Measurements from ENCODE around the gene PTPRK. TPM values are rescaled to one million over a fixed set of nuclear protein-coding genes. Genes with fewer than 3 reads are reported as not detected.

PTPRK gene
- polyA plus RNA-seq, 1 experiment, result 37.8 TPM

- no peak for DNase-seq (ENCODE audit: low read depth, low spot score)
- Histone ChIP-seq H3K27me3 (ENCODE audit: control insufficient read depth, insufficient read depth, low read length) (no peaks in the 10 kb centered on the region), H3K4me3 (ENCODE audit: low read depth, low read length) (no peak overlapping the region), H3K27ac (ENCODE audit: low read depth, low read length) (no peak overlapping the region), H3K9me3 (ENCODE audit: control insufficient read depth, insufficient read depth, low read length) (no peaks in the 10 kb centered on the region)
- CTCF ChIA-PET, result no interaction called here
- TF ChIP-seq, protein P1, sequence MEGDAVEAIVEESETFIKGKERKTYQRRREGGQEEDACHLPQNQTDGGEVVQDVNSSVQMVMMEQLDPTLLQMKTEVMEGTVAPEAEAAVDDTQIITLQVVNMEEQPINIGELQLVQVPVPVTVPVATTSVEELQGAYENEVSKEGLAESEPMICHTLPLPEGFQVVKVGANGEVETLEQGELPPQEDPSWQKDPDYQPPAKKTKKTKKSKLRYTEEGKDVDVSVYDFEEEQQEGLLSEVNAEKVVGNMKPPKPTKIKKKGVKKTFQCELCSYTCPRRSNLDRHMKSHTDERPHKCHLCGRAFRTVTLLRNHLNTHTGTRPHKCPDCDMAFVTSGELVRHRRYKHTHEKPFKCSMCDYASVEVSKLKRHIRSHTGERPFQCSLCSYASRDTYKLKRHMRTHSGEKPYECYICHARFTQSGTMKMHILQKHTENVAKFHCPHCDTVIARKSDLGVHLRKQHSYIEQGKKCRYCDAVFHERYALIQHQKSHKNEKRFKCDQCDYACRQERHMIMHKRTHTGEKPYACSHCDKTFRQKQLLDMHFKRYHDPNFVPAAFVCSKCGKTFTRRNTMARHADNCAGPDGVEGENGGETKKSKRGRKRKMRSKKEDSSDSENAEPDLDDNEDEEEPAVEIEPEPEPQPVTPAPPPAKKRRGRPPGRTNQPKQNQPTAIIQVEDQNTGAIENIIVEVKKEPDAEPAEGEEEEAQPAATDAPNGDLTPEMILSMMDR (IDR thresholded peaks at IDR 0.05; ENCODE audit: low read depth, low read length), result no peak
- POLR2A ChIA-PET, result no interaction called here
These were observed 370.6 kb downstream of the PTPRK start for GRCh38 chr6:128149796-128150195.

DNA sequence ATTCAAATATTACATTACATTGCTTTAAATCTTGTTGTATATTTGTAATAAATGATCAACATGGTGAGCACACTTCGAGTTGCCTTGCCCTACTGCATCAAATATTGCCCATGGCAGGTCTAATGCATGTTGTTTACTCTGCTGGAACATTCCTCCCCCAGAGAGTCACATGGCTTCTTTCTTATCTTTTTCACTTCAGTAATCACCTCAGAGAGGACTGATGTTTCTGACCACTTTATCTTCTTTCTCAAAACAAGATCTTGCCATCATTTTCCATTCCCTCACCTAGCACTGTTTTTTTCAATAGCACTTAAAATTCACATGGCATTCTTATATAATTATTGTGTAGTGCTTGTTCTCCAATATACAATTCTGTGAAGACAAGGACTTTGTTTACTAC, 376.1 kb downstream of the PTPRK start:
- DNase-seq (ENCODE audit: low read depth, low spot score), result no peak
- no peaks in the 10 kb centered on the region for H3K9me3 ChIP-seq (ENCODE audit: control insufficient read depth, insufficient read depth, low read length)
- ChIA-PET POLR2A (no interaction called here), CTCF (interaction anchor here (1.5 kb wide), 1 partner anchor 289 kb away, joined by 4 read pairs; no protein-coding TSS in a partner anchor)
- H3K27me3 ChIP-seq (ENCODE audit: control insufficient read depth, insufficient read depth, low read length), result no peaks in the 10 kb centered on the region
- H3K27ac ChIP-seq (ENCODE audit: low read depth, low read length), result no peak overlapping the region
- TF ChIP-seq, protein P1 (IDR thresholded peaks at IDR 0.05; ENCODE audit: low read depth, low read length), result no peak
- H3K4me3 ChIP-seq (ENCODE audit: low read depth, low read length), result no peak overlapping the region

- TF ChIP-seq, protein P1 (IDR thresholded peaks at IDR 0.05; ENCODE audit: low read depth, low read length), result no peak
- no peak overlapping the region for H3K27ac ChIP-seq (ENCODE audit: low read depth, low read length)
- CTCF ChIA-PET, result no interaction called here
- POLR2A ChIA-PET, result no interaction called here
- H3K27me3 ChIP-seq (ENCODE audit: control insufficient read depth, insufficient read depth, low read length), result no peaks in the 10 kb centered on the region
- no peak overlapping the region for H3K4me3 ChIP-seq (ENCODE audit: low read depth, low read length)
- H3K9me3 ChIP-seq (ENCODE audit: control insufficient read depth, insufficient read depth, low read length), result no peaks in the 10 kb centered on the region
- no peak for DNase-seq (ENCODE audit: low read depth, low spot score)
These were observed 378.5 kb downstream of the PTPRK start for GRCh38 chr6:128141932-128142331.

- POLR2A ChIA-PET, result no interaction called here
- TF ChIP-seq, protein P1 (IDR thresholded peaks at IDR 0.05; ENCODE audit: low read depth, low read length), result no peak
- CTCF ChIA-PET, result no interaction called here
- Histone ChIP-seq H3K27ac (ENCODE audit: low read depth, low read length) (no peak overlapping the region), H3K27me3 (ENCODE audit: control insufficient read depth, insufficient read depth, low read length) (no peaks in the 10 kb centered on the region), H3K9me3 (ENCODE audit: control insufficient read depth, insufficient read depth, low read length) (no peaks in the 10 kb centered on the region), H3K4me3 (ENCODE audit: low read depth, low read length) (no peak overlapping the region)
- DNase-seq (ENCODE audit: low read depth, low spot score), result no peak
These were observed 380.9 kb downstream of the PTPRK start for GRCh38 chr6:128139519-128139918.

DNA sequence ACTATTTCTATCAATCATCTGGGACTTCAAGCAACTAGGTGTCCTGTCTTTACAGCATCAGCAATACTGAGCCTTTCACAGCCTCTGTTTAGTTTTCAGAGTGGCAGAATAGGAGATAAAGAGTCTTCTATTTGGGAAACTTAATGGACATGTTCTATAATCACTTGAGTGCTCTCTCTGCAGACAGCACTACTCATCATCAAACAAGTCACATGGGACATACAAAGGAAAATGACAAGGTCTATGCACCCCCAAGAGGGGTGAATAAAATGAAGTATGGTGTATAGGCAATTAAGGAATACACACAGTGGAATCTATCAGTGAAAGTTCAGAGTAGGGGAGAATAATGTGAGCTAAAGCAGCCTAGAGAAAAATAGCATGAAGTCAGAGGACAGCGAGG, 381.7 kb downstream of the PTPRK start:
- TF ChIP-seq, protein P1 (IDR thresholded peaks at IDR 0.05; ENCODE audit: low read depth, low read length), result no peak
- Histone ChIP-seq H3K4me3 (ENCODE audit: low read depth, low read length) (no peak overlapping the region), H3K27me3 (ENCODE audit: control insufficient read depth, insufficient read depth, low read length) (no peaks in the 10 kb centered on the region), H3K9me3 (ENCODE audit: control insufficient read depth, insufficient read depth, low read length) (no peaks in the 10 kb centered on the region), H3K27ac (ENCODE audit: low read depth, low read length) (no peak overlapping the region)
- ChIA-PET CTCF (no interaction called here), POLR2A (no interaction called here)
- DNase-seq (ENCODE audit: low read depth, low spot score), result no peak
